Fibroblast of mammary gland (primary cell): Measurements from ENCODE around the gene APMAP.

ENCODE experiments used
- DNase-seq: peaks from one replicate; pipeline ENCODE4 v3.0.0-alpha.2; 2010; ENCODE audit warnings: low read depth
- H3K4me3 ChIP-seq: 2 replicates; pipeline ENCODE4 v1.5.1; 2011; ENCODE audit warnings: low read depth, mild to moderate bottlenecking, low read length, moderate library complexity; ENCODE audit not compliant: control insufficient read depth
- TF ChIP-seq, protein P1 (sequence below): conservative IDR thresholded peaks from 2 replicates; pipeline ENCODE4 v1.5.1; 2011; ENCODE audit warnings: low read depth, low read length, inconsistent platforms; ENCODE audit not compliant: control insufficient read depth, insufficient read depth

The APMAP gene

DNA sequence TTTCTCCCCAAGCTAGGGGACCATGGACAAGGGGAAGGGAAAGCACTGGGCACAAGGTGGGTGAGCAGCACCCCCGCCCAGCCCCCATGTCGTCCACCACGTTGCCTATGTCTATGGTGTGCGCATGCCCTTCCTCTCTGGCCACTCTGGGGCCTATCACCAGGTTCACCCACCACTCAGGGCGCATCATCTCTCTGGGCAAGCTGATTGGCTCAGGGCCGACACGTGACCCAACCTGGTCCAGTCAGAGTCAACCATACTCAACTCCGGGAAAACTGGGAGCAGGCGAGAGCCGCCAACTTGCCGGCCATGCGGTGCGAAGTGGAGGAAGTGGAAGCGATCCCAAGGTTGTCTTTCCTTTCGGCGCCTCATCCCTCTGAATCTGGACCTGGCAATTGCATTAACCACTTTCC lies 39.5 kb upstream of the APMAP start:
- no peak overlapping the region for H3K4me3 ChIP-seq
- no peak for DNase-seq
- TF ChIP-seq, protein P1, sequence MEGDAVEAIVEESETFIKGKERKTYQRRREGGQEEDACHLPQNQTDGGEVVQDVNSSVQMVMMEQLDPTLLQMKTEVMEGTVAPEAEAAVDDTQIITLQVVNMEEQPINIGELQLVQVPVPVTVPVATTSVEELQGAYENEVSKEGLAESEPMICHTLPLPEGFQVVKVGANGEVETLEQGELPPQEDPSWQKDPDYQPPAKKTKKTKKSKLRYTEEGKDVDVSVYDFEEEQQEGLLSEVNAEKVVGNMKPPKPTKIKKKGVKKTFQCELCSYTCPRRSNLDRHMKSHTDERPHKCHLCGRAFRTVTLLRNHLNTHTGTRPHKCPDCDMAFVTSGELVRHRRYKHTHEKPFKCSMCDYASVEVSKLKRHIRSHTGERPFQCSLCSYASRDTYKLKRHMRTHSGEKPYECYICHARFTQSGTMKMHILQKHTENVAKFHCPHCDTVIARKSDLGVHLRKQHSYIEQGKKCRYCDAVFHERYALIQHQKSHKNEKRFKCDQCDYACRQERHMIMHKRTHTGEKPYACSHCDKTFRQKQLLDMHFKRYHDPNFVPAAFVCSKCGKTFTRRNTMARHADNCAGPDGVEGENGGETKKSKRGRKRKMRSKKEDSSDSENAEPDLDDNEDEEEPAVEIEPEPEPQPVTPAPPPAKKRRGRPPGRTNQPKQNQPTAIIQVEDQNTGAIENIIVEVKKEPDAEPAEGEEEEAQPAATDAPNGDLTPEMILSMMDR, result no peak

DNA sequence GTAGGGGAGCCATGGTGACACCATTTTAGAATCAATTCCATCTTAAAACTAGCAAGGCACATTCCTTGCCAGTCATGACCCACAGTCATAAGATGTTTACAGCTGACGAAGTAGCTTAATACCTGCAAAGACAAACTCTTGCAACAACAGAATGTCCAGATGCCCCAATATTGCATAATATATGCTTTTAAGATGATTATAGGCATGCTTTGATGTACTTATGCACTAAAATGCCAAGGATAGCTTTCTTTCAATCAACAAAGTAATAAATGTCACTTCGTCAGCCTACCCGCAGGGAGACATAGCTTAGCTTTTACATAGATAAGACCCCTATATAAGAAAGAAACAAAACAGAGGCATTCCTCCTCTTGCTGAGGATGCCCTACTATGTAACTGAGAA lies 38.7 kb upstream of the APMAP start:
- TF ChIP-seq, protein P1, result no peak
- DNase-seq, result no peak
- no peak overlapping the region for H3K4me3 ChIP-seq

DNA sequence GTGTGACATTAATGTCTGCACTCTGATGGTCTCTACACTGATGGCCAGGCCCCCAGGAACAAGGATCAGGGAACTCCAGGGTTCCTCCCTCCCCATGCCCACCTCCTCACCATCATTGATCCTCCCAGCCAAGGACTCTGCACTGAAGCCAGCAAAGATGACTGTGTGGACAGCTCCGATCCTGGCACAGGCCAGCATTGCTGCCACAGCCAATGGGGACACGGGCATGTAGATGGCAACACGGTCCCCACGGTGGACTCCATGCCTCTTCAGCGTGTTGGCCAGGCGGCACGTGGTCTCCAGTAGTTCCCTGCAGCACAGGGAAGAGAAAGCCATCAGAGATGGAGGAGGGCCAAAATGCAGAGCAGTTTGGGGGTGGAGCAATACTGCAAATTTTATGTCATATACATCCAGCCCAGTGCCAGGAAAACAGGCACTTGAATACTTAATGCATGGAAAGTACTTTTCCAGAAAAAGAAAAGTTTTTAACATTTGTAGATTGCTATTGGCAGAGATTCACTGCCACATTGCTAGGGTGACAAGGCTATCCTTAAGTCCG lies 38.2 kb upstream of the APMAP start:
- H3K4me3 ChIP-seq, result no peak overlapping the region
- DNase-seq, result no peak
- TF ChIP-seq, protein P1, result no peak

DNA sequence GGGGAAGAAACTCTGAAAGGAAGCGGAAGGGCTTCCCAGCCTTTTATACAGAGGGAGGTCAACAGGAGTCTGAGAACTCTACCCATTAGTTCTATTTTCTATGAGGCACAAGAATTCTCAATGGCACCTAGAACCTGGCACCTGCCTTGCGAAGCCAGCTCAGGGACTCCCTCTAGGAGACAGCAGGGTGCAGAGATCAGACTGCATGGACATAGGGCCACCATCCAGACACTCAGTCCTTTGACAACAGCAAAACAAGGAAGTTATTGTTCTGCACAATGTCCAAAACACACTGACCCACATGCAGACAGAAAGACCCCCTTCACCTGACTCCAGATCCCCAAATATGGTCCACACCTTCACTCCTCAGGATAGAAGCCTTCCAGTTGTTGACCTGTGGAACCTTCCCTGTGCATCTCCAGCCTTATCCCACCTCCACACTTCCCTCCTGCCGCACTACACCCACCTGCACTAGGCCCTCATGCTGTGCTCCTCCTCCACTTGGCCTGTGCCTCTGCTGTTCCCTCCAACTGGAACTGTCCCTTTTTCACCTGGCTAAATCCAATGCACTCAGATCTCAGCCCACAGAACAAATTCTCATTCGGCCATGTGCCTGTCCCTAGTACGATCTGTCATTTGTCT lies 37.6 kb upstream of the APMAP start:
- no peak overlapping the region for H3K4me3 ChIP-seq
- TF ChIP-seq, protein P1, result no peak
- no peak for DNase-seq

DNA sequence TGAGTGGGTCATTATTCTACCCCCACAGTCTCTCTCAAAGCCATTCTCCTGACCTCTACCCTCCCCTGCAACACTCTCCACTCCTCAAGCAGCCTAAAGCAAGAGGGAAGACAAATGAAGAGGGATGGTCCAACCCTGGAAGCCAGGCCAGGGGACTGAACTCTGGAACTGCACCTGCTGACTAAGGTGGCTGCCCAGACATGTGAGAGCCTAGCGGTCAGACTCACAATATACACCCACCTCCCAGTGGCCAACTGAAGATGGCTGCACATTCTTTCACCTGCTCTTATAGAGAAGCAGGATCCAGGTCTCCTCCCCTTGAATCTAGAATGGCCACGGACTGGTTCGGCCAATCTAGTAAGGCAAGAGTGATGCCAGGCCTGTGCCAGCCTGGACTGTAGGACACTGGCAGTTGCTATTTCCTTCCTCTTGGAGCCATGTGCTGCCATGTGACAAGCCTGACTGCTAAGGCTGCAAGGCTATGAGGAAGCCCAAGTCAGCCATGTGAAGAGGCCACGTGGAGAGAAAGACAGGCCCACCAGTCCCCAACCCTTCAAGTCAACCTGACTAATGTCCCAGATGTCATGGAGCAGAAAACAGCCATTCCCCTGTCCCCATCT lies 33.5 kb upstream of the APMAP start:
- TF ChIP-seq, protein P1, result no peak
- no peak for DNase-seq

DNA sequence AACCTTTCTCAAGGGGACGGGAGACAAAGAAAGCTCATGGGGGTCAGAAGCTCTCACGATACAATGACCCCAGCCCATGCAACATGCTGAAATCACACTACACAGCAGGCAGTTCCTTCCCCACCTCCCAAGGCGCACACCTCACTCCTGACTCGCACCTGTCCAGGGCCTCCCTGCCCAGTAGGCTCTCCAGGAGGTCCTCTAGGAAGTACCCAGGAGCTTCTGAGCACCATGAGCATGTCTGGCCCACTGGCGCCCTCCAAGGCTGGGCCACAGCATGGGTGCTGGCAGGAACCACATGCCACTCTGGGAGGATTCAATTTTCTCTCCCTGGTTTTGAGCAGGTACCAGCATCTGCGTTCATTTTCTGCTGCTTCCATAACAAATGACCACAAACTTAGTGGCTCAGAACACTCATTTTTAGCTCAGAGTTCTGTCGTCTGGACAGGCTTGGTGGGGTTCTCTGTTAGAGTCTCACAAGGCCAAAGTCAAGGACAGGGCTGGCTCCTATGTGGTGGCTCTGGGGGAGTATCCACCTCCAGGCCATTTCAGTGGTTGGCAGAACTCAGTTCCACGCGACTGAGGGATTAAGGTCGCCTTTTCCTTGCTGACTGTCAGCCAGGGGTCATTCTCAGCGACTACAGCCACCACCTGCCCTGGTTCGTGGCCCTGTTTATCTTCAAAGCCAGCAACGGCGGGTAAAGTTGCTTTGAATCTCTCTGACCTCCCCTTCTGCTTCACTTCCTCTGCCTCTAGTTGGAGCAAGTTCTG lies 32.7 kb upstream of the APMAP start:
- no peak for DNase-seq
- H3K4me3 ChIP-seq, result no peak overlapping the region
- TF ChIP-seq, protein P1, result no peak

More for the DNA sequence above, 33.5 kb upstream of the APMAP start:
- H3K4me3 ChIP-seq, result no peak overlapping the region
